Measurements from ENCODE around the gene CERS4.

DNA sequence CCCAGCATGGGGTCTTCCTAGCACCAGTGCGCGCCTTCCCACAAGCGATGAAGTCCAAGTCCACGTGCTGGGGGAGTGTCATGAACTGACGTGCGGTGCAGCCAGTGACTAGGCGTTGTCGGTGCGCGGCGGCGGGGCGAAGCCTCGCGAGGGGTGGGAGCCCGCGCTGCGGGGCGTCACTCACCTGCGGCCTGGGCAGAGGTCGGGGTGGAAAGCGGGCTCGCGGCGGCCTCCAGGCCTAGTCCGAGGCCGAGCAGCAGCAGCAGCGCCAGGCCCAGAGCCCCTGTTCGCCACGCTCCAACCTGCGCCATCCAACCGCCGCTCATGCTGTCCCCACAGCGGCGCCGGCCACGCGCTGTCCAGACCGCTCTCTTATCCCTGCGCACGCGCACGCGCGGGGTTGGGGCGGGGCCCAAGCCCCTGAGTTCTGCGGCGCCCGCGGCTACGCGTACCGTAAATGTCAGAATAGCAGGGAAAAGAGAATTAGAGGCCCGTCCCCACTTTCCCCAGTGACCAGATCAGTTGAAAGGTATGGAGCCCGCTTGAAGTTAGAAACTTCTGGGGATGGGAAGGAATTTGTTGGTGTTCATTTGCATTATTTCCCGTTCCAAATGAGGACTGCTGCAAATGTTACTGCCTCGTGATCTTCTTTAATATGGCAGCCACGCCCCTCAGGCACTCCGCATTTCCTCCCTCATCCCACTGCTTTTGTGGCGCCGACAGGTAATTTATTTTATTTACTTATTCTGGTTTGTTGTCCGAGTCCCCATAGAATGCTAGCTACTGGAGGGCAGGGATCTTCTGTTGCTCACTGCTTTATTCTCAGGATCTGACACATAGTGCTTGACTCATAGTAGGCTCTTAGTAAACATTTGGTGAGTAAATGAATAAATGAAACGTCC is 99.0 kb downstream of the CERS4 start, which contains the start of gene CD320:
- 0 out of 2 replicates have a peak, but pooled peaks have one; percentile 12 for TF ChIP-seq EP300 (IDR thresholded peaks at IDR 0.05; ENCODE audit: borderline replicate concordance)
- TF ChIP-seq CEBPB (IDR thresholded peaks at IDR 0.05) = no peak
- no peak for TF ChIP-seq RAD21 (IDR thresholded peaks at IDR 0.05; ENCODE audit: low read depth)
- TF ChIP-seq, protein P1, sequence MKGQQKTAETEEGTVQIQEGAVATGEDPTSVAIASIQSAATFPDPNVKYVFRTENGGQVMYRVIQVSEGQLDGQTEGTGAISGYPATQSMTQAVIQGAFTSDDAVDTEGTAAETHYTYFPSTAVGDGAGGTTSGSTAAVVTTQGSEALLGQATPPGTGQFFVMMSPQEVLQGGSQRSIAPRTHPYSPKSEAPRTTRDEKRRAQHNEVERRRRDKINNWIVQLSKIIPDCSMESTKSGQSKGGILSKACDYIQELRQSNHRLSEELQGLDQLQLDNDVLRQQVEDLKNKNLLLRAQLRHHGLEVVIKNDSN (IDR thresholded peaks at IDR 0.05) = peak; percentile 89
- no peak for TF ChIP-seq EGR1 (IDR thresholded peaks at IDR 0.05)
- TF ChIP-seq TEAD4 (IDR thresholded peaks at IDR 0.05) = 0 out of 2 replicates have a peak, but pooled peaks have one; percentile 24
- no peak for TF ChIP-seq ZBTB7A (IDR thresholded peaks at IDR 0.05; ENCODE audit: low read depth)
- TF ChIP-seq TAF1 (IDR thresholded peaks at IDR 0.05; ENCODE audit: low read depth) = peak; percentile 59; the same call in 1 of the 2 replicates
- TF ChIP-seq YY1 (IDR thresholded peaks at IDR 0.05; ENCODE audit: low read depth) = peak; percentile 41; the same call in 1 of the 2 replicates
- TF ChIP-seq, protein P2, sequence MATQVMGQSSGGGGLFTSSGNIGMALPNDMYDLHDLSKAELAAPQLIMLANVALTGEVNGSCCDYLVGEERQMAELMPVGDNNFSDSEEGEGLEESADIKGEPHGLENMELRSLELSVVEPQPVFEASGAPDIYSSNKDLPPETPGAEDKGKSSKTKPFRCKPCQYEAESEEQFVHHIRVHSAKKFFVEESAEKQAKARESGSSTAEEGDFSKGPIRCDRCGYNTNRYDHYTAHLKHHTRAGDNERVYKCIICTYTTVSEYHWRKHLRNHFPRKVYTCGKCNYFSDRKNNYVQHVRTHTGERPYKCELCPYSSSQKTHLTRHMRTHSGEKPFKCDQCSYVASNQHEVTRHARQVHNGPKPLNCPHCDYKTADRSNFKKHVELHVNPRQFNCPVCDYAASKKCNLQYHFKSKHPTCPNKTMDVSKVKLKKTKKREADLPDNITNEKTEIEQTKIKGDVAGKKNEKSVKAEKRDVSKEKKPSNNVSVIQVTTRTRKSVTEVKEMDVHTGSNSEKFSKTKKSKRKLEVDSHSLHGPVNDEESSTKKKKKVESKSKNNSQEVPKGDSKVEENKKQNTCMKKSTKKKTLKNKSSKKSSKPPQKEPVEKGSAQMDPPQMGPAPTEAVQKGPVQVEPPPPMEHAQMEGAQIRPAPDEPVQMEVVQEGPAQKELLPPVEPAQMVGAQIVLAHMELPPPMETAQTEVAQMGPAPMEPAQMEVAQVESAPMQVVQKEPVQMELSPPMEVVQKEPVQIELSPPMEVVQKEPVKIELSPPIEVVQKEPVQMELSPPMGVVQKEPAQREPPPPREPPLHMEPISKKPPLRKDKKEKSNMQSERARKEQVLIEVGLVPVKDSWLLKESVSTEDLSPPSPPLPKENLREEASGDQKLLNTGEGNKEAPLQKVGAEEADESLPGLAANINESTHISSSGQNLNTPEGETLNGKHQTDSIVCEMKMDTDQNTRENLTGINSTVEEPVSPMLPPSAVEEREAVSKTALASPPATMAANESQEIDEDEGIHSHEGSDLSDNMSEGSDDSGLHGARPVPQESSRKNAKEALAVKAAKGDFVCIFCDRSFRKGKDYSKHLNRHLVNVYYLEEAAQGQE (IDR thresholded peaks at IDR 0.05; ENCODE audit: low read depth) = no peak; the same call in 1 of the 2 replicates
- TF ChIP-seq, protein P3, sequence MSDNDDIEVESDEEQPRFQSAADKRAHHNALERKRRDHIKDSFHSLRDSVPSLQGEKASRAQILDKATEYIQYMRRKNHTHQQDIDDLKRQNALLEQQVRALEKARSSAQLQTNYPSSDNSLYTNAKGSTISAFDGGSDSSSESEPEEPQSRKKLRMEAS (IDR thresholded peaks at IDR 0.05) = peak; percentile 99
- no peak for TF ChIP-seq FOXM1 (IDR thresholded peaks at IDR 0.05; ENCODE audit: borderline replicate concordance, low read depth)

Data from Ishikawa (cell line).